ENCODE data around the gene RHOC.

The RHOC gene

GRCh38 chr1:112675728-112676381, 31.1 kb downstream of the RHOC start:
- DNase-seq: no peak

DNA sequence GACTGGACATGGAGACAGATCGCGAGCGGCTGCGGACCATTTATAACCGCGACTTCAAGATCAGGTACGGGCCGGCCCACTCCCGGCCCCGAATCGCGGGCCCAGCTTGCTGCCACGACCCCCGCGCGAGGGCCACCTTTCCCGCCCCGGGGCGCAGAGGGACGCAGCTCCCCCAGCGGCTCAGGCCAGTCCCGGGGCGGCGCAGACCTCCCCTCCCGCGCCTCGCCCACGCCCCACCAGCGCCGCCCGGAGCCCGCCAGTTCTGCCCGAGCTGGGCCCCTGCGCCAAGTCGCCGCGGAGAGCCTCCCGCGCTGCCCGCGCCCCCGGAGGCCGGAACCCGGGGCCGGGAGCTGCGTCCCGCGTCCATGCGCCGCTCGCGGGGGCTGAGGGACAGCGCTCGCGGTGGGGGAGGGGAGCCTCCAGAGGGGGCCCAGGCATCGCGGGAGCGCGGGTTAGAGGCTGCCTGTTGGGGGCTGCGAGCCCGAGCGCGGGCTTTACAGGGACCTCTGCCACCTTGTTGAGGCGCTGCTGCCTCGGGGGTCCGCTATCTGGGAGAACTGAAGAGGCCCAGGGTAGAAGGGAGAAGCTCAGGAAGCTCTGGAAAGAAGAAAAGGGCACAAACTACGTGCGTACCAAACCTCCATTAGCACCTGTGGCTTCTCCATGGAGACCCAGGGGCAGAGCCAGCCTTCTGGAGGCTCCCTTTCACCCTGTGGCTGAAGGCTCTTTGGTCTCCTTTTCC, 31.8 kb downstream of the RHOC start:
- peak; percentile 56 for DNase-seq

DNA sequence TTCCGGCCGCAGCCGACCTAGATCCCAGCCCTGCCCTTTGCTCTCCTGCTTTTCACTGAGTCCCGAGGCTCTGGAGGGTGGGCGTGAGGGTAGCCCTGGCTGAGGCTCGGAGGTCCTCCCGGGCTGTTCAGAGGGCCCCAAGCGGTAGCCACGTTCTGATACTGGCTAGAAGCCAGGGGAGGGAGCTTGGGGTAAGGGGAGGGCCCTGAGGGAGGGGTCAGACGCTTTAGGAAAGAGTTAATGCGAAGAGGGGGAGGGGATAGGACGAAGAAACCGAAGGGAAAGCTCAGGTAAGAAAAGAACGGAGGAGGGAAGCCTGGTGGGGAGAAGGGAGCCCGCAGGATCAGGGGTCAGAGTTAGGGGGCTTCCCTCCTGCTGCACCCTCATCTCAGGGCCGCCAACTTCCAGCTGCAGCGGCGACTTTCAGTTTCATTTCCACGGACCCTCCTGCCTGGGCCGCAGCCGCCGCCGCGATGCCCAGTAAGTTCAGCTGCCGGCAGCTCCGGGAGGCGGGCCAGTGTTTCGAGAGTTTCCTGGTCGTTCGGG, 32.4 kb downstream of the RHOC start, which contains the start of gene MOV10:
TSS of gene MOV10 (plus strand) at position 220 of the 546 bp plus-strand sequence. CDS start at position 474, 254 bp downstream.
- peak; percentile 72 for DNase-seq

GRCh38 chr1:112673592-112674439, 33.1 kb downstream of the RHOC start:
- no peak for DNase-seq

- no peak for DNase-seq
Observed at GRCh38 chr1:112672842-112673241, 34.1 kb downstream of the RHOC start.

DNA sequence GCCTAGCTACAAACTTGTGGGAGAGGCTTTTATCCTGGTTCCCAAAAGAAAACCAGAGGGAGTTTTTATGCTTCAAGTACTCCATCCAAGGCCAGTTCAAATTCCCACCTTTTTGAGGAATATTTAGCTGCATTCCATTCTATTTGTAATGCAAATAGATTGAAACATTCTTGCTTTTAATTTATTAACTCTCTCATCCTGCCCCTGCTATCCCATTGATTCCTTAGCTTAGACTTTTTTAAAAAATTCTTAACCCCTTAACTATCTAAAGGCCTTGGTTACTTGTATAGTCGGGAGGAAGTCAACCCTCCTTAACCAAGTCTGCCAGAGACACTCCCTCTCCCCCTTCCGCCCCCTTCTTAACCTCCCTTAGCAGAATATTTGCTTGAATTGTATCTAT, 34.9 kb downstream of the RHOC start:
- DNase-seq: no peak

- no peak for DNase-seq
Observed at GRCh38 chr1:112666946-112667345, 40.0 kb downstream of the RHOC start.

- no peak for DNase-seq
Observed at GRCh38 chr1:112665857-112666256, 41.1 kb downstream of the RHOC start.

DNA sequence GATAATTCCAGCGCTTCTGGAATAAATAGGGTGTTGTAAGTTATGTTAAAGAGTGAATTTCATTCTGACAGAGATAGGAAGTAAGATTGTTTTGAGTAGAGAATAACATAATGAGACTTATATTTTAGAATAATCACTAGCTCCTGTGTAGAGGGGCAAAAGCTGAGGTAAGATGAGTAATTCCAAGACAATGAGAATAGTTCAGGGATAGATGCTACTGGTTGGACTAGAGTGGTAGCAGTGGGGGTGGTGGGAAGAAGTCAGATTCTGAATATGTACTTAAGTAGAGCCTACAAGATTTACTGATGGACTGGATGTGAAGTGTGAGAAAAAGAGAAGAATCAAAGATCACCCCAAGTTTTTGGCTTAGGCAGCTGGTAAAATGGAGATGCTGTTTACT, 55.7 kb downstream of the RHOC start:
- DNase-seq: no peak

Data from activated CD4-positive, alpha-beta T cell treated with anti-CD3 and anti-CD28 coated beads for 48 hours (primary cell).